Endothelial cell of umbilical vein (primary cell): Measurements from ENCODE around the gene CSNK1G2. TPM values are rescaled to one million over a fixed set of nuclear protein-coding genes. Genes with fewer than 3 reads are reported as not detected.

Source experiments
- BruUV-seq: library from RNA; stranded (reverse); fragments of 400-500 nt; replicated peaks from 2 replicates; lab custom pipeline; 2021; lab: Mats Ljungman, UMichigan
- CTCF ChIA-PET: fragments of 300-600, 350-600 bp; sonication (Branson Sonifier 250); formaldehyde crosslinking; loops from one replicate; lab custom pipeline; 2021; ENCODE audit warnings: antibody characterized with exemption, inconsistent platforms; lab: Charles Lee
- POLR2A ChIA-PET: fragments of 300-600, 350-600 bp; sonication (Branson Sonifier 250); formaldehyde crosslinking; loops from one replicate; lab custom pipeline; 2021; ENCODE audit warnings: antibody characterized with exemption, inconsistent platforms; lab: Charles Lee
- DNase-seq: peaks from one replicate; pipeline ENCODE4 v3.0.0-alpha.2; 2011; ENCODE audit warnings: low read depth, low spot score
- FAIRE-seq: peaks from 2 replicates; lab custom pipeline; 2011; peaks lifted over from hg19 to GRCh38; lab: Jason Lieb, UNC
- H2AFZ ChIP-seq: 2 replicates; pipeline ENCODE4 v1.6.0; 2012; ENCODE audit warnings: low read depth, low read length, control low read depth, inconsistent platforms
- H3K27ac ChIP-seq: 2 replicates; pipeline ENCODE4 v1.5.1; 2011; ENCODE audit warnings: low read depth, mild to moderate bottlenecking, control low read depth, low read length, moderate library complexity; ENCODE audit not compliant: insufficient read depth
- H3K27me3 ChIP-seq, 2 experiments: 2 replicates each; pipeline versions ENCODE4 v1.6.0 to v1.6.1; 2011; ENCODE audit warnings: low read length in 2 of 2, mixed read lengths in 1 of 2; ENCODE audit not compliant: control insufficient read depth in 2 of 2, insufficient read depth in 2 of 2
- H3K36me3 ChIP-seq, 2 experiments: 2 replicates in 1 of 2; 3 replicates in 1 of 2; pipeline ENCODE4 v1.5.1; 2011; ENCODE audit warnings: low read length in 2 of 2, mild to moderate bottlenecking in 1 of 2, moderate library complexity in 1 of 2; ENCODE audit not compliant: control insufficient read depth in 2 of 2, insufficient read depth in 2 of 2; ENCODE audit errors: extremely low read depth in 1 of 2
- H3K4me1 ChIP-seq: 3 replicates; pipeline ENCODE4 v1.5.1; 2011; ENCODE audit warnings: mild to moderate bottlenecking, low read length; ENCODE audit not compliant: control insufficient read depth, insufficient read depth; ENCODE audit errors: extremely low read depth
- H3K4me2 ChIP-seq: 2 replicates; pipeline ENCODE4 v1.6.1; 2011; ENCODE audit warnings: low read length, control low read depth, mixed read lengths; ENCODE audit not compliant: insufficient read depth
- H3K4me3 ChIP-seq, 3 experiments: fragments of 200-600 bp in 1 of 3; sonication (generic), shearing (Covaris generic) in 1 of 3; replicated peaks in 1 of 3; 2 replicates each; pipeline ENCODE4 v1.5.1; 2011 to 2016; ENCODE audit warnings: control low read depth in 3 of 3, low read length in 3 of 3, mild to moderate bottlenecking in 2 of 3, inconsistent platforms in 1 of 3, low read depth in 1 of 3, moderate library complexity in 1 of 3; ENCODE audit not compliant: insufficient read depth in 1 of 3
- H3K79me2 ChIP-seq: 2 replicates; pipeline ENCODE4 v1.6.0; 2012; ENCODE audit warnings: low read length, inconsistent platforms; ENCODE audit not compliant: control insufficient read depth, insufficient read depth
- H3K9ac ChIP-seq: replicated peaks from 2 replicates; pipeline ENCODE3; 2011; ENCODE audit warnings: low read length, control low read depth; ENCODE audit not compliant: insufficient read depth; ENCODE audit errors: extremely low read depth
- H3K9me1 ChIP-seq: replicated peaks from 3 replicates; pipeline ENCODE4 v1.6.0; 2011; ENCODE audit warnings: mild to moderate bottlenecking, low read length; ENCODE audit not compliant: control insufficient read depth, insufficient read depth; ENCODE audit errors: extremely low read depth
- H3K9me3 ChIP-seq: replicated peaks from 2 replicates; pipeline ENCODE4 v1.5.1; 2012; ENCODE audit warnings: low read length, inconsistent platforms; ENCODE audit not compliant: control insufficient read depth, insufficient read depth
- H4K20me1 ChIP-seq: replicated peaks from 2 replicates; pipeline ENCODE3; 2011; ENCODE audit warnings: mild to moderate bottlenecking, low read length; ENCODE audit not compliant: control insufficient read depth, insufficient read depth; ENCODE audit errors: extremely low read depth
- EZH2 ChIP-seq: IDR thresholded peaks from 2 replicates; pipeline ENCODE4 v1.6.1; 2012; ENCODE audit warnings: borderline replicate concordance, low read depth, mild to moderate bottlenecking, moderate library complexity, low read length, inconsistent platforms; ENCODE audit not compliant: severe bottlenecking
- FOS ChIP-seq: IDR thresholded peaks from 2 replicates; pipeline ENCODE4 v1.6.1; 2011; ENCODE audit warnings: mild to moderate bottlenecking, low read length, moderate library complexity, borderline replicate concordance; ENCODE audit not compliant: insufficient read depth
- GATA2 ChIP-seq: IDR thresholded peaks from 2 replicates; pipeline ENCODE4 v1.7.0; 2011; ENCODE audit warnings: low read depth, mild to moderate bottlenecking, moderate library complexity, mixed read lengths, low read length; ENCODE audit not compliant: insufficient read length, insufficient read depth
- JUN ChIP-seq: IDR thresholded peaks from 2 replicates; pipeline ENCODE4 v1.6.1; 2011; ENCODE audit warnings: borderline replicate concordance, low read depth; ENCODE audit not compliant: insufficient read length, insufficient read depth
- MYC ChIP-seq: IDR thresholded peaks from one replicate; pipeline ENCODE4 v1.6.1; 2011; ENCODE audit warnings: mild to moderate bottlenecking, low read depth, low read length
- POLR2A ChIP-seq: IDR thresholded peaks from 2 replicates; pipeline ENCODE4 v1.6.1; 2012; ENCODE audit warnings: low read depth, mild to moderate bottlenecking, control low read depth, low read length
- POLR2AphosphoS5 ChIP-seq: IDR thresholded peaks from 2 replicates; pipeline ENCODE4 v1.6.1; 2012; ENCODE audit warnings: low read depth, mild to moderate bottlenecking, control low read depth, low read length, moderate library complexity; ENCODE audit not compliant: insufficient read depth
- dilution Hi-C: fragments of 300-500 bp; cut with MboI; formaldehyde crosslinking; loops from one replicate; pipeline ENCODE4 v1.15.0; 2019; ENCODE audit warnings: low sequenced_read_pairs; ENCODE audit not compliant: extremely low pct_ligation_motif_present
- intact Hi-C: fragments of 100-400 bp; cut with micrococcal nuclease; formaldehyde crosslinking; loops from one replicate; pipeline ENCODE4 v1.10.0; 2022
- polyA plus RNA-seq, 4 experiments: library from polyadenylated mRNA; depleted of rRNA in 3 of 4; stranded (reverse) in 3 of 4; unstranded in 1 of 4; fragments of >200 nt; gene quantifications; 2 replicates each; pipeline versions ENCODE4 v1.2.1 to v1.2.3, GENCODE V29; 2011 to 2012; ENCODE audit warnings: missing spikeins in 1 of 4
- total RNA-seq: library from RNA; stranded (reverse); gene quantifications from 2 replicates; pipeline ENCODE4 v1.2.3, GENCODE V29; 2021
- TF ChIP-seq, protein P1 (sequence below): IDR thresholded peaks from 2 replicates; pipeline ENCODE4 v1.6.1; 2011; ENCODE audit not compliant: insufficient read depth, insufficient read length
- TF ChIP-seq, protein P2 (sequence below), 2 donors: IDR thresholded peaks; 1 replicate in 1 of 2; 2 replicates in 1 of 2; pipeline ENCODE4 v1.5.1; 2011; ENCODE audit warnings: low read length in 2 of 2, mild to moderate bottlenecking in 2 of 2, moderate library complexity in 2 of 2, control low read depth in 1 of 2, inconsistent platforms in 1 of 2, low read depth in 1 of 2; ENCODE audit not compliant: insufficient read depth in 1 of 2; ENCODE audit errors: extremely low read depth in 1 of 2

CSNK1G2 gene
- total and polyA plus RNA-seq, 2 donors (not counting 3 experiments of a cell fraction or from before 2014, with no cell fraction given) = 96.6 to 110 TPM

DNA sequence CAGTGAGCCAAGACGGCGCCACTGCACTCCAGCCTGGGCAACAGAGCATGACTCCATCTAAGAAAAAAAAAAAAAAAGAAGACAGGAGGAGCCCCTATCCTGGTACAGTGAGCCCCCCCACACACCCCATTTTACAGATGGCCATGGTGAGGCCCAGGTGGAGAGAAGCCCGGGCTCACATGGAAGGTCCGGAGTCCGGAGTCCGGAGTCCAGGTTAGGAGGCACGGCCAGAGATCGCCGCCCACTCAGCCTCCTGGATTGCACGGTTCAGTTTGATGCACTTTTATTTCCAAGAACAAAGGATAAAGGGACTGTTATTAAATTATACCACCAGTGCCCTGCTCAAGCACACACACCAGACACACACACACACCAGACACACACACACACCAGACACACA lies 85.8 kb downstream of the CSNK1G2 start:
- H3K4me2 ChIP-seq = no peak overlapping the region
- no peaks in the 10 kb centered on the region for H4K20me1 ChIP-seq
- BruUV-seq = no TSS peak
- no peak for DNase-seq
- H3K36me3 ChIP-seq = no peaks in the 10 kb centered on the region
- H3K9ac ChIP-seq = no peak overlapping the region
- dilution Hi-C loops = no loop called here
- TF ChIP-seq, protein P1, sequence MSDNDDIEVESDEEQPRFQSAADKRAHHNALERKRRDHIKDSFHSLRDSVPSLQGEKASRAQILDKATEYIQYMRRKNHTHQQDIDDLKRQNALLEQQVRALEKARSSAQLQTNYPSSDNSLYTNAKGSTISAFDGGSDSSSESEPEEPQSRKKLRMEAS = no peak
- no peak for TF ChIP-seq MYC
- TF ChIP-seq POLR2A = no peak
- TF ChIP-seq, protein P2, sequence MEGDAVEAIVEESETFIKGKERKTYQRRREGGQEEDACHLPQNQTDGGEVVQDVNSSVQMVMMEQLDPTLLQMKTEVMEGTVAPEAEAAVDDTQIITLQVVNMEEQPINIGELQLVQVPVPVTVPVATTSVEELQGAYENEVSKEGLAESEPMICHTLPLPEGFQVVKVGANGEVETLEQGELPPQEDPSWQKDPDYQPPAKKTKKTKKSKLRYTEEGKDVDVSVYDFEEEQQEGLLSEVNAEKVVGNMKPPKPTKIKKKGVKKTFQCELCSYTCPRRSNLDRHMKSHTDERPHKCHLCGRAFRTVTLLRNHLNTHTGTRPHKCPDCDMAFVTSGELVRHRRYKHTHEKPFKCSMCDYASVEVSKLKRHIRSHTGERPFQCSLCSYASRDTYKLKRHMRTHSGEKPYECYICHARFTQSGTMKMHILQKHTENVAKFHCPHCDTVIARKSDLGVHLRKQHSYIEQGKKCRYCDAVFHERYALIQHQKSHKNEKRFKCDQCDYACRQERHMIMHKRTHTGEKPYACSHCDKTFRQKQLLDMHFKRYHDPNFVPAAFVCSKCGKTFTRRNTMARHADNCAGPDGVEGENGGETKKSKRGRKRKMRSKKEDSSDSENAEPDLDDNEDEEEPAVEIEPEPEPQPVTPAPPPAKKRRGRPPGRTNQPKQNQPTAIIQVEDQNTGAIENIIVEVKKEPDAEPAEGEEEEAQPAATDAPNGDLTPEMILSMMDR (IDR thresholded peaks at IDR 0.05; ENCODE audit: extremely low read depth in 1 of 2, insufficient read depth in 1 of 2, low read depth in 1 of 2, low read length in 2 of 2) = no peak
- no peak for TF ChIP-seq EZH2
- no peak for TF ChIP-seq POLR2AphosphoS5
- TF ChIP-seq JUN = no peak
- TF ChIP-seq FOS = no peak
- no peak for TF ChIP-seq GATA2
- ChIA-PET POLR2A (no interaction called here), CTCF (interaction anchor here (1.1 to 1.3 kb wide), 2 partner anchors 43 kb away, joined by 3 to 8 read pairs; no protein-coding TSS in a partner anchor)
- H3K4me3 ChIP-seq = no peak overlapping the region
- H3K27me3 ChIP-seq = no peaks in the 10 kb centered on the region
- H3K79me2 ChIP-seq = no peaks in the 10 kb centered on the region
- H3K27ac ChIP-seq = no peak overlapping the region
- FAIRE-seq = no peak
- intact Hi-C loops = no loop called here
- H3K9me1 ChIP-seq = no peaks in the 10 kb centered on the region
- H3K4me1 ChIP-seq = peaks cover 8% of the 10 kb centered on the region
- no peak overlapping the region for H2AFZ ChIP-seq
- H3K9me3 ChIP-seq = no peaks in the 10 kb centered on the region
